ENCODE measurements around the gene DMBX1.

Gene DMBX1

GRCh38 chr1:46525253-46525983 is 35.8 kb downstream of the DMBX1 start:
- DNase-seq (ENCODE audit: low read depth), result no peak

GRCh38 chr1:46526013-46526690 is 36.5 kb downstream of the DMBX1 start:
- no peak for DNase-seq (ENCODE audit: low read depth)

- DNase-seq (ENCODE audit: low read depth), result no peak
Measured at GRCh38 chr1:46526691-46527291, 37.2 kb downstream of the DMBX1 start.

- peak; percentile 32 for DNase-seq (ENCODE audit: low read depth)
Measured at GRCh38 chr1:46527474-46528296, 38.0 kb downstream of the DMBX1 start.

GRCh38 chr1:46528297-46528955 is 38.8 kb downstream of the DMBX1 start:
- no peak for DNase-seq (ENCODE audit: low read depth)

- no peak for DNase-seq (ENCODE audit: low read depth)
Measured at GRCh38 chr1:46529031-46529630, 39.5 kb downstream of the DMBX1 start.

GRCh38 chr1:46530311-46530710 is 40.7 kb downstream of the DMBX1 start:
- DNase-seq (ENCODE audit: low read depth), result no peak

- DNase-seq (ENCODE audit: low read depth), result no peak
Measured at GRCh38 chr1:46530791-46531409, 41.3 kb downstream of the DMBX1 start.

GRCh38 chr1:46532095-46532494 is 42.5 kb downstream of the DMBX1 start:
- no peak for DNase-seq (ENCODE audit: low read depth)

- peak; percentile 21 for DNase-seq (ENCODE audit: low read depth)
Measured at GRCh38 chr1:46532498-46533178, 43.0 kb downstream of the DMBX1 start.

GRCh38 chr1:46533179-46533864 is 43.7 kb downstream of the DMBX1 start:
- DNase-seq (ENCODE audit: low read depth), result peak; percentile 19

- no peak for DNase-seq (ENCODE audit: low read depth)
Measured at GRCh38 chr1:46535063-46535462, 45.4 kb downstream of the DMBX1 start.

- no peak for DNase-seq (ENCODE audit: low read depth)
Measured at GRCh38 chr1:46536527-46536926, 46.9 kb downstream of the DMBX1 start.

- no peak for DNase-seq (ENCODE audit: low read depth)
Measured at GRCh38 chr1:46537651-46538050, 48.0 kb downstream of the DMBX1 start.

- no peak for DNase-seq (ENCODE audit: low read depth)
Measured at GRCh38 chr1:46538147-46538546, 48.5 kb downstream of the DMBX1 start.

All from T-helper 22 cell (primary cell).